GM18873 (cell line): ENCODE results near the gene L2HGDH.

ENCODE experiments used
- ATAC-seq: cut with Tn5 transposase; IDR thresholded peaks from one replicate; pipeline ENCODE4 v1.9.1; 2021; ENCODE audit warnings: mild to moderate bottlenecking, moderate library complexity, moderate number of reproducible peaks; ENCODE audit not compliant: unreplicated experiment, low FRiP score

Gene L2HGDH

DNA sequence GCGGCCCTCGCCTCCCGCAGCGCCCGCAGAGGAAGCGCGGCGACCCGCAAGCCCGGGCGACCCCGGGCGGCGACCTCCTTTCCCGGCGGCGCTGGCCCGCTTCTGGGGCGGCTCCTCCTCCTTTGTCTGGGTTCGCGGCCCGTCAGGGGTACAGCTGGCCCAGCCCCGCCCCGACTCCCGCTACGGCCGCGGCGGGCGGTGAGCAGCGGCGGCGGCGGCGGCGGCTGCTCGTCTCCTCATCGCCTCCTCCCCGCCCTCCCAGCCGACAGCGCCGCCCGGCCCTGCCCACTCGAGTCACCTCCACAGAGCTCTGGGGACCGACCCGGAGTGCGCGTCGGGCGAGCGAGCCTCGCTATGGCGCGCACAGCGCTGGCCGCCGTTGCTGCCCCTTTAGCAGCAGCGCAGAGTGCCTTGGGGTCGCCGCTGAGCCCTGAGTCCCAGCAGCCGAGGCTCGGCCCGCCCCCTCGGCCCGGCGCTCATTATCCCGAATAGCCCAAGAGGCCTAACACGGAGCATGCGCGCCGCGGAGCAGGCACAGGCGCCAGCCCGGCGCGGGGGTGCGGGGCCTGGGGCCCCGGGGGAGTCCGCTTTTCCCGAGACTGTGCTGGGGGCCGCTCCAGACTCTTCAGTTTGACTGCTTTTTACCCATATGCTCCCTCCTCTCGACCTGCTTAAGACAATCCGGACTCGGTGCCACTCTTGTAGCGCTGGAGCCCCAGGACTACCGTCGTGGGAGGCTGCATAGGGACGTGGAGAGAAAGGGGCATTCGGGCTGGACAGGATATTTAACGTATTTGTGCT, 80.4 kb downstream of the L2HGDH start, which contains the start of gene SOS2:
Gene SOS2, minus strand, starts transcription at position 104 of the 801 bp plus-strand sequence. CDS start 295 bp downstream, outside the sequence.
- peak; percentile 79 for ATAC-seq

DNA sequence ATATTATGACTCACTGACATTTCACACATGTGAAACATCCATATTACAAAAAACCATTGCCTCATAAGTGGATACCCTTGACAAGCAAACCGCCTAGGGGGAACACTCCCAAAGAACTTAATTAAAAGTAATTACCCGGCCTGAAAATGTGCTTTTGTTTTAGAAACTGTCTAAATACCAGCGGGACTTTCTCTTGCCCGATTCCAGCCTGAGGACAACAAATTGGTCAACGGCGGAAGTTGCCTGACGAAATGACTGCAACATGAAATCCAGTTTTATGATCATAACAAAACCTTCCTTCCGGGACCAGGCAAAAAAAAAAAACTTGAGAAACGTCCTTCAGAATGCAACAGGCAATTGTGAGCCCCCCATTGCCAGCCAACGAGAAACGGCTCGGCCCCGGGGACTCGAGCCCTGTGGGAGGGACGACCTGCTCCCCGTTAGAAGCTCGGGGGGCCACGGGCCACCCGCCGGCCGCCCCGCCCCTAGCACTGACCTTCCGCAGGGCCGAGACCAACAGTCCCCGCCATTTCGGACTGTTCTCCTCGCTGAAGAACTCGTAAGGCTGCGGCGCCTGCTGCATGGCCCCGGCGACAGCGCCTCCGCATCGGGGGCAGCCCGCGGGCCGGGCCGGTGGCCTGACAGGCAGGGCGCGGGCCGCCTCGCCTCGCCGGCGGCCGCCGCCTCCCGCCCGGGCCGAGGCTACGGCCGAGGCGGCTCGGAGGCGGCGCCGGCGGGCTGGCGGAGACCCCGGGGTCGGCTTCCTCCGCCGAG, 81.1 kb downstream of the L2HGDH start:
- ATAC-seq = peak; percentile 32

DNA sequence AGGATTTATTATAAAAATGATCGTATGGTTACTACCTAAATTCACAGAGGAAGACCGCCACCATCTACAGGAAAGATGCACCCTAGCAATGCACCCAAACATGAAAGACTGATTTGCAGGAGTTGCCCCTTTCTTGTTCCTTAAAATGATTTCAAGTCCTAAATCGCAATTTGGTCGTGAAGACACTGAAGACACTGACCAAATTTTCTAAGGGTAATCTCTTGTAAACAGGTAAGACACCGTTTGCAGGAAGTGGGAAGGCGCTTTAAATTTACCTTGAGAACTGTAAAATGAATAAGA, 81.7 kb downstream of the L2HGDH start:
- no peak for ATAC-seq

DNA sequence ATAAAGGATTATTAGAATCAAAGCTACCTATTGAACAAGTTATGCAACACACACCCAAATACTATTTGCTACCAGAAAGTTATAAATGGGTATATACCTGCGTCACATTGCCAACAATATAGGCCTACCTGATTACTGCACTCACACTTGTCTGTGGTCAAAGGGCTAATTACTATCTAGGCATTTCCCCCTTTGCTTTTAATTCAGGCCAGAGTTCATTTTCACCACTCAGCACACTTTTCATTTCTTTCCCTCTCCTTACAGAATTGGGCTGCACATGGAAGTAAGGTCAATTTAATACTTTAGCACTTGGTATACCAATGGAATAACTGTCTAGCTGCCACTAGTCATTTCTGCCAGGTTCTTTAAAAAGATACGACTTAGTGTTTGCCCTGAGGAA, 82.3 kb downstream of the L2HGDH start:
- ATAC-seq = no peak

DNA sequence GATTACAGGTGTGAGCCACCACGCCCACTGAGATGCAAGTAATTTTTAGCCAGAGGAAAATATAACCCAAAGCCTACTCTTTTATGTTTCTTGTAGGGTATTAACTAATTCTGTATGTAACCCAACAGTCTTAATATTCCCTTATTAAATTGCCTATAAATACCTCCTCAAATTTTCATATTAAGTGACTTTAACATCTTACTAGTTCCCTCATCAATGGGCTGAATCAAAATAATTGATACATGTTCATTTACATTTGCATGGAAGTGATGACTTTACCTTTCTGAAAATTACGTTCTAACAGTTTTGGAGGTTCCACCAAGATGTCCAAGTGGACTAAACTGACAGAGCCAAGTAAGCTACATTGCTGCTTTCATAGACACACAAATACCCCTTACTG, 83.7 kb downstream of the L2HGDH start:
- no peak for ATAC-seq

DNA sequence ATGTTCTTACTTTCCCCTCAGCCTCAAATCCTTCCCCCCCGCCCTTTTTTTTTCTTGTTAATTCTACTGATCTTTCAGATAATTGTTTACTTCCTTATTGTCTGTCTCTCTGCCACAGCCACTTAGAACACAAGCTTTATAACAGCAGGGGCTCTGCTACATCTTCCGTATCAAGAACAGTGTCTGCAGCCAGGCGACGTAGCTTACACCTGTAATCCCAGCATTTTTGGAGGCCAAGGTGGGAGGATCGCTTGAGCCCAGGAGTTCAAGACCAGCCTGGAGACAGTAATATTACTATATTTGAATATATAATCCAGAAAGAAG, 86.1 kb downstream of the L2HGDH start:
- no peak for ATAC-seq

DNA sequence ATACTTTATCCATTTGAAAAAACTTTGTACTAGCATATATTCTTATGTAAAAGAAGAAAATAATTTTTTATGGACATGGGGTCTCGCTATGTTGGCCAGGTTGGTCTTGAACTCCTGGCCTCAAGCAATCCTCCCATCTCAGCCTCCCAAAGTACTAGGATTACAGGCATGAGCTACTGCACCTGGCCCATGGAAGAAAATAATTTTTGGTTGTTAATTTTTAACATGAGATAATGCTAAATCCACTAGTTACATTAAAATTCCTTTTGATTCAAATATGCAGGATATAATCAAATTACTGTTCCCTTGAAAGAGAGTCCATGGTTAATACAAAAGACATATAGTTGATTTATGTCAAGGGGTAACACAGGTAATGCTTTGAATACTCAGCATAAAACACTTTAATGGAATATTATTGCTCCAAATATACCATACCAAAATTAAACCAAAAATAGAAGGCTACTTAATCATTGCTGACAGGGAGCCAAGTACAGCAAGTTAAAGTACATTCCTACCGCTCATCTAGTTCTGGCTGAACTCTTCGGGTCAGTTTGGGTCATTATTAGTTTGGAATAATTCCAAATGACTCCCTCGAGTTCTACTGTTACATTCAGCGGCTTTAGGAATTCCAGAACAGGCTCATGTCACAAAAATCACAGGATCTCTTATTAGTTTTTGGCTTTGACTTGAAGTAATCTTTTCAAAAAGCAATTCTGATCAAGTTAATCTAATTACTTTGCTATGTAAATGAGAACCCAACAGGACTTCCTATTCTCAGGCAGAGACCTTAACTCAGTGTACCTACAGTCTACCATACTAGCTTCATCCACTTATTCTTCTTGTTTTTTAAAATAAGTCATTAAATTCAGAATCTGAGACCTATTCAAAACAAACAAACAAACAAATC, 86.7 kb downstream of the L2HGDH start:
- no peak for ATAC-seq

DNA sequence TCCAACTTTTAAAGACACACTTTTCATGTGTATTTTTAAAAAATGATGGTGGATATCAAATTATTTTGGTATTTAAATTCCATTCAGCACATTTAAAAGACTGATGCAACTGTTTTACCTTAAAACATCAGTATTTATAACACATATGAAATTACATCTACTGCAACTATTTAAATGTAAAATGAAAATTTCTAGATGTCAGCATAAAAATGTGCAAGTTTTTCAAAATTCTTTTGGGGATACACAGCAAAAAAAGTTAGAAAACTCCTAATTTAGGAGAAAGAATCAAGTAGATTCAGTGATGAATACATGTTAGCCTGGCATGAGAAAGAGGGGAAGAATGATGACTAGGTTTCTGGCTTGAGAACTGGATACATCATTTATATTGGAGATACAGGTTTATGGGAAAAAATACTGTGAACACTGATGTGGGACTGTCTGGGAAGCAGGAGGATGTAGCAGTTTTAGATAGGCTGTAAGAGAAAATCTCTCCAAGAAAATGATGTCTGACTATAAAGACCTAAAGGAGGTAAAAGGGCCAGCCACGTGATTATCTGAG, 89.9 kb downstream of the L2HGDH start:
- ATAC-seq = no peak

DNA sequence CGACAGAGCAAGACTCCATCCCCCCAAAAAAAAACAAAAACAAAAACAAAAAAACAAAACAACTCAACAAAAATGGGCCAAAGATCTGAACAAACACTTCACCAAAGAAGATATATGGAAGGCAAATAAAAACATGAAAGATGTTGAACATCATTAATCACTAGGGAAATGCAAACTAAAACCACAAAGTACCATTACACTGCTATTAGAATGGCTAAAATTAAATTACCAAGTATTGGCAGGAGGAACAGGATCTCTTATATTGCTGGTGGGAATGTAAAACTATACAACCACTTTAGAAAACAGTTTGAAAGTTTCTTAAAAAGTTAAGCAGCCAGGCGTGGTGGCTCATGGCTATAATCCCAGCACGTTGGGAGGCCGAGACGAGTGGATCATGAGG, 93.5 kb downstream of the L2HGDH start:
- ATAC-seq = no peak

DNA sequence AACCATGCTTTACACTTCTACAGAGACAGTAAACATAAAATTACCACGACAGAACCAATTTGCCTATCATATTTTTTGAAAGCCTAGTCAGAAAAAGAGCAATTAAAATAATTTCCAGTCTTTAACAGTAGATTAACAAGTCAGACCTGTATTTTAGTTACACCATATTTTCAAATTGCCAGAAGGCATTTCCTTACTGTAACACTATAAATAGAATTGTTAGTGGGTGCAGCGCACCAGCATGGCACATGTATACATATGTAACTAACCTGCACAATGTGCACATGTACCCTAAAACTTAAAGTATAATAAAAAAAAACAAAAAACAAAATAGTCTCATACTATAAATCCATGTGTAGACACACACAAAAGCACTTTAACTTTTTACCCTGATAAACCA, 96.6 kb downstream of the L2HGDH start:
- ATAC-seq = no peak

DNA sequence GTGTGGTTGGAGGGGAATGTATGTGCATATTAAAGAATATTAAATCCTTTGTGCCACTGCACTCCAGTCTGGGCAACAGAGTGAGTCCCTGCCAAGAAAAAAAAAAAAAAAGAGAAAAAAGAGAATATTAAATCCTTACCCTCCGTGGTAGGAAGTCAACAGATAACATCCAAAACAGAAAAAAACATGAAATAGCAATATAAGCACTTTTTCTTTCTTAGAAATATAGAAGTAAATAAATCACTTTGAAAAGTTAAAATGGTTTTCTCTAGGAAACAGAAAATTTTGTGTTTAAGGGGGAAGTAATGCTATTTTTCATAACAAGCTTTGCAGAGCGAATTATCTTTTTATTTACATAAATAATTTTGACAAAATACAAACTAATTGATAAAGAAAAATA, 98.2 kb downstream of the L2HGDH start:
- ATAC-seq = no peak

DNA sequence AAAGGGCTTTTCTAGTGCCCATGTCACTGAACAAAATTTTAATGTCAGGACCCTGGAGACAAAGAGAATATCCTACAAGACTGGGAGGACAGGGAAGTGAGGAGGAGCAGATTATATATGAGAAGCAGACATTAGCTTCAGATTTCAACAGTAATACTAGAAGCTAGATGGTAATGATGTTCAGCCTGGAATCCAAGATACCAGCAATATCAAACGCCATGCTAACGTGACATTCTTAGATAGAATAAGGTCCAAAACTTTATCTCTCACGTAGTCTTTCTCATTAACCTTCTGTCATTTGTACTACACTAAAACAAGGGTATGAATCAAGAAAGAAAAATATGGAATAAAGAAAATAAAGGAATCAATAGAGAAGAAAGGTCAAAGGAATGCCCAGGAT, 99.3 kb downstream of the L2HGDH start:
- no peak for ATAC-seq

DNA sequence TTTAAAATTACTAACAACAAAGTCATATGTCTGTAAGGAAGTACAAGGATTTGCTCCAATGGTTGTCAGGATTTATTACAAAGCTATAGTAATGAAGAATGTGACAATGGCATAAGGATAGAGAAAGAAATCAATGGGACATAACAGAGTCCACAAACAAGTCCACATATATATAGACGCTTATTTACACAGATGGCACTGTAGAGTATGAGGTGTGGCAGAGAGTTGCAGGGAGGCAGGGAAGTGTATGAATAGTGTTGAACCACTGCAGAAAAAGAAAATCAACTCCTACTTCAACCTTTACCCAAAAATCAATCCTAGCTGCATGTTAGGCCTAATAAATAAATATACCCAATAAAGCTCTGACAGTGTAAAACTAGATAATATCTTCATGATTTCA, 102.0 kb downstream of the L2HGDH start:
- ATAC-seq = no peak

DNA sequence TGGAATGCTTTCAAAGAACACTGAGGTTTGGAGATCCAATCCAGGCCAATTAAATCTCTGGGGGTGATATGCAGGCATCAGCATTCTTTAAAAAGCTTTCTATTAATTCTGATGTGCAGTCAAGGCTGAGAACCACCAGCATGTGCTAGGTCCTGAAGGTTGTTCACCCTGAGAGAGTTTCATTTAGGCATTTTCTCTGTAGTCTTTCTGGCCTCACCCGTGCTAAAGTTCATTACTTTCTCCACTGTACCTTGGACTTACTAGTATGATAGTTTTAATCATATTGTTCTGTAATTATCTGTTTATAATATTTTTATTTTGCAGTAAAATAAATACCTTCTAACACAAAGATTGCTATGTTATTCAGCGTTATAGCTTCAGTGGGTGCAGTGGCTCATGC, 113.5 kb downstream of the L2HGDH start:
- no peak for ATAC-seq

DNA sequence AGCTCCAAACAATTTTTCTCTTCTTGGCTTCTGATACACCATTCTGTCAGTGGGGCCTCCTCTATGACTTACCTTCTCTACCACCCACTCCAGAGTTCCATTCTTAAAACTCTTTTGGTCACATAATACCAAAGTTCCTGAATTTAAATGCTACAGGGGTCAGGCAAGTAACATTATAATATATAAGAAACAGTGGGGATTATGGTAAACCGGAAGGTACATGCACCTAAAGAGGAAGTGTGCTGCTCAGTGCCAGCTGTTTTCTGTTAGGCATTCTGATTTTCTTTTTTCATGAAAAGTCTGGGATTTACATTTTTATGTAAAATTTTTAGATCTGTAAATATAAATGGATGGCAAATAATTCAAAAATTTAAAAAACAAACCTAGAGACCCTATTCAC, 120.5 kb downstream of the L2HGDH start:
- ATAC-seq = no peak
